ENCODE data around the gene ASPSCR1. TPM values are rescaled to one million over a fixed set of nuclear protein-coding genes. Genes with fewer than 3 reads are reported as not detected.

Gene ASPSCR1
- total and polyA plus RNA-seq, 2 donors from 2014 or later, result 35.2 to 57.5 TPM

DNA sequence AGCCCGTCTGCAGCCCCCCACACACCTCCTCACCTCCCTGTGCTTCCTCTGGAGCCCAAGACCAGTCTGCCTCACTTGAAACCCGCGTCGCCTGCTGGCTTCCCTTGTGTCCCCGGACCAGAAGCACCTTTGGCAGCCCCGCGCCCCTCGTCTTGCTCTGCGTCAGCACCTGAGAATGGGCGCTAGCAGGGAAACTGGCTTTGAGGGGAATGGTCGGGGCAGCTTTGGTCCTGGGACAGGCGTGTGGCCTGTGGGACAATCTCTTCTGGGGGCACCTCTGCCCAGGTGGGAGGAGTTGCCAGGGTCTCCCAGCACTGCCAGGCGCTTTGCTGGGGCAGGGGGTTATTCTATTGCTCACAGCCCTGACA is 46.3 kb upstream of the ASPSCR1 start:
- no peaks in the 10 kb centered on the region for H3K9me3 ChIP-seq (ENCODE audit: control insufficient read depth in 2 of 3, insufficient read depth in 1 of 3, low read length in 3 of 3)
- intact Hi-C loops (cut with DNase I), result no loop called here

DNA sequence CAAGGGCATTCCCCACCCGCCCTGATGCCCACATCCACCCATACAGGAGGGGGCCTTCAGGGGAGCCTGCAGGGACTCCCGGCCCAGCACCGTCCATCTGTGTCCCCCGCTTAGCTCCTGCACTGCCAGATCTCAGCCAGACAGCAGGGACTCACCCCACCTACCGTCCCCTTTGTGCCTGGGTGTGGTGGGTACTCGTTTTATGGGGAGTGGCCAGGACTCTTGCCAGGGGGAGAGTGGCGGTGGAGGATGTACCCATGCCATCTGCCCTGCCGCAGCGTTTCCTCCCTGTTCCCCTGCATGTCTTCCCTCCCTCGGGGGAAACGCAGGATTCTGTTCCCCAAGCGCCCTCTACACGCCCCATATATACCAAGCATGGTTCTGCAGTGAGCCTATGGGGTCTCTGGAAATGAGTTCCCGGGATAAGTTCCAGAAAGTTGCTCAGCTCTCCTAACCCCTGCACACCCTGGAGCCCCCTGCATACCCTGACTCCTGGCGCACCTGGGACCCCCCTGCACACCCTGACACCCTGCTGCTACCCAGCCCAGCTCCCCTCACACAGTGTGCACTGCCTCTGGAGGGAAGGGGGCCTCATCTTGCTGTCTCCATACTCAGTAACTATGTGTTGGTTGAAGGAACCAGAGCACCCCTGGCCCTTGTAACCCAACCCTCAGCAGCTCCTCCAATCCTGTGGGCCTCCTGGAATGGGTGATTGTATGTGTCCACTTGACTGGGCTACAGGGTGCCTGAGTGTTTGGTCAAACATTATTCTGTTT is 45.7 kb upstream of the ASPSCR1 start:
- TF ChIP-seq, protein P1, sequence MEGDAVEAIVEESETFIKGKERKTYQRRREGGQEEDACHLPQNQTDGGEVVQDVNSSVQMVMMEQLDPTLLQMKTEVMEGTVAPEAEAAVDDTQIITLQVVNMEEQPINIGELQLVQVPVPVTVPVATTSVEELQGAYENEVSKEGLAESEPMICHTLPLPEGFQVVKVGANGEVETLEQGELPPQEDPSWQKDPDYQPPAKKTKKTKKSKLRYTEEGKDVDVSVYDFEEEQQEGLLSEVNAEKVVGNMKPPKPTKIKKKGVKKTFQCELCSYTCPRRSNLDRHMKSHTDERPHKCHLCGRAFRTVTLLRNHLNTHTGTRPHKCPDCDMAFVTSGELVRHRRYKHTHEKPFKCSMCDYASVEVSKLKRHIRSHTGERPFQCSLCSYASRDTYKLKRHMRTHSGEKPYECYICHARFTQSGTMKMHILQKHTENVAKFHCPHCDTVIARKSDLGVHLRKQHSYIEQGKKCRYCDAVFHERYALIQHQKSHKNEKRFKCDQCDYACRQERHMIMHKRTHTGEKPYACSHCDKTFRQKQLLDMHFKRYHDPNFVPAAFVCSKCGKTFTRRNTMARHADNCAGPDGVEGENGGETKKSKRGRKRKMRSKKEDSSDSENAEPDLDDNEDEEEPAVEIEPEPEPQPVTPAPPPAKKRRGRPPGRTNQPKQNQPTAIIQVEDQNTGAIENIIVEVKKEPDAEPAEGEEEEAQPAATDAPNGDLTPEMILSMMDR (IDR thresholded peaks at IDR 0.05; ENCODE audit: borderline replicate concordance, extremely low read depth, insufficient read depth), result no peak
- DNase-seq, result no peak
- intact Hi-C loops (cut with DNase I), result no loop called here
- no peak for FAIRE-seq
- Histone ChIP-seq H3K27me3 (ENCODE audit: control insufficient read depth, insufficient read depth, low read length) (no peaks in the 10 kb centered on the region), H3K4me3 (ENCODE audit: low read length in 3 of 3) (no peak overlapping the region), H3K9me3 (ENCODE audit: control insufficient read depth in 2 of 3, insufficient read depth in 1 of 3, low read length in 3 of 3) (no peaks in the 10 kb centered on the region), H3K4me1 (ENCODE audit: control insufficient read depth in 2 of 3, insufficient read depth in 2 of 3, low read depth in 1 of 3, low read length in 3 of 3) (peaks cover 0 to 9% (median 0%) of the 10 kb centered on the region in 3 donors), H3K9ac (ENCODE audit: low read length in 3 of 3) (no peak overlapping the region), H3K27ac (ENCODE audit: low read depth in 2 of 2, low read length in 2 of 2) (no peak overlapping the region), H3K36me3 (ENCODE audit: control insufficient read depth in 2 of 3, insufficient read depth in 3 of 3, low read length in 3 of 3) (no peaks in the 10 kb centered on the region)

More for the DNA sequence above, 46.3 kb upstream of the ASPSCR1 start:
- no peak overlapping the region for H3K4me3 ChIP-seq (ENCODE audit: low read length in 3 of 3)
- H3K9ac ChIP-seq (ENCODE audit: low read length in 3 of 3), result no peak overlapping the region
- no peaks in the 10 kb centered on the region for H3K36me3 ChIP-seq (ENCODE audit: control insufficient read depth in 2 of 3, insufficient read depth in 3 of 3, low read length in 3 of 3)
- no peaks in the 10 kb centered on the region for H3K27me3 ChIP-seq (ENCODE audit: control insufficient read depth, insufficient read depth, low read length)
- FAIRE-seq (no peak), DNase-seq (peak in 1 of 5 donors; percentile 72)
- H3K27ac ChIP-seq (ENCODE audit: low read depth in 2 of 2, low read length in 2 of 2), result no peak overlapping the region
- TF ChIP-seq, protein P1 (IDR thresholded peaks at IDR 0.05; ENCODE audit: borderline replicate concordance, extremely low read depth, insufficient read depth), result no peak
- H3K4me1 ChIP-seq (ENCODE audit: control insufficient read depth in 2 of 3, insufficient read depth in 2 of 3, low read depth in 1 of 3, low read length in 3 of 3), result peaks cover 0 to 7% (median 4%) of the 10 kb centered on the region in 3 donors

DNA sequence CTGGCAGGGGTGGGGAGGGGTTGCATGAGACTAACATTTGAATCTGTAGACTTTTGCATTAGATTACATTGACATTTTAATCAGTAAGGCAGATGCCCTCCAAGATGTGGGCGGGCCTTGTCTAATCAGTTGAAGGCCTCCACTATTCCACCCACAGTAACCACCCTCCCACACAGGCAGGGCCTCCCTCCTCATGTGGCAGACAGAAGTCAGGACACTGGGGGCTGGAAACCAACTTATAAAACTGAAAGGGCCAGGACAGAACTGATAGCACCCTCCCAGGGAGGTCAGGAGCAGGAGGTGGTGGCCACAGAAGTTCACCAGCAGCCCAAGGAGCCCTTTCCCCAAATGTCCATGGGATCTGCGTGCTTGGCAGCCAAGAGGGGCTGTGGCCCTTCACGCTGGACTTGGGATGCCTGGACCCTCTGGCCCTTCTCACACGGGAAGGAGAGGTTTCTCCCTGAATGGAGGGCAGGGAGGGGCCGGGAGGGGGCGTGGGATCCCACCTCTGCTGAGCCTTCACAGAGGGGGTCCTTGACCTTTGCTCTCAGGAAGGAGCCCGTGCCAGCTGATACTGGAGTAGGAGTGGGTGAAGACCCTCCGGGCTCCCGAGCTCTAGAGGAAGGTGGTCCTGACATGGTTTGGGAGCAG is 45.0 kb upstream of the ASPSCR1 start:
- Histone ChIP-seq H3K4me3 (ENCODE audit: low read length in 3 of 3) (no peak overlapping the region), H3K27ac (ENCODE audit: low read depth in 2 of 2, low read length in 2 of 2) (no peak overlapping the region), H3K27me3 (ENCODE audit: control insufficient read depth, insufficient read depth, low read length) (no peaks in the 10 kb centered on the region), H3K4me1 (ENCODE audit: control insufficient read depth in 2 of 3, insufficient read depth in 2 of 3, low read depth in 1 of 3, low read length in 3 of 3) (peaks cover 0 to 9% (median 0%) of the 10 kb centered on the region in 3 donors), H3K36me3 (ENCODE audit: control insufficient read depth in 2 of 3, insufficient read depth in 3 of 3, low read length in 3 of 3) (no peaks in the 10 kb centered on the region), H3K9ac (ENCODE audit: low read length in 3 of 3) (no peak overlapping the region), H3K9me3 (ENCODE audit: control insufficient read depth in 2 of 3, insufficient read depth in 1 of 3, low read length in 3 of 3) (no peaks in the 10 kb centered on the region)
- no peak for FAIRE-seq
- TF ChIP-seq, protein P1 (IDR thresholded peaks at IDR 0.05; ENCODE audit: borderline replicate concordance, extremely low read depth, insufficient read depth), result no peak
- peak in 1 of 5 donors; percentile 64 for DNase-seq
- intact Hi-C loops (cut with DNase I), result no loop called here

Data from kidney (tissue), 14 donors.